Keratinocyte (primary cell): ENCODE measurements around the gene VCY1B. TPM values are rescaled to one million over a fixed set of nuclear protein-coding genes. Genes with fewer than 3 reads are reported as not detected.
"Not testable (repeated sequence)": the region's sequence is repeated elsewhere in the genome, so short reads cannot be mapped to it uniquely, and the experiment has no call there.

Experiments used
- DNase-seq: peaks from one replicate; pipeline ENCODE4 v3.0.0-alpha.2; 2011; ENCODE audit warnings: low read depth, missing footprints, low spot score
- FAIRE-seq: peaks from 2 replicates; lab custom pipeline; 2011; peaks lifted over from hg19 to GRCh38; lab: Jason Lieb, UNC
- H2AFZ ChIP-seq: 2 replicates; pipeline ENCODE4 v1.6.0; 2012; ENCODE audit warnings: low read length, control low read depth, inconsistent platforms; ENCODE audit not compliant: control insufficient read depth
- H3K27ac ChIP-seq: 2 replicates; pipeline ENCODE4 v1.5.1; 2011; ENCODE audit warnings: low read length; ENCODE audit not compliant: control insufficient read depth, insufficient read depth
- H3K27me3 ChIP-seq: 3 replicates; pipeline ENCODE4 v1.6.0; 2011; ENCODE audit warnings: low read length; ENCODE audit not compliant: control insufficient read depth, insufficient read depth; ENCODE audit errors: extremely low read depth
- H3K36me3 ChIP-seq, 2 experiments: 2 replicates in 1 of 2; 3 replicates in 1 of 2; pipeline ENCODE4 v1.5.1; 2011; ENCODE audit warnings: low read length in 2 of 2, mild to moderate bottlenecking in 1 of 2; ENCODE audit not compliant: control insufficient read depth in 2 of 2, insufficient read depth in 2 of 2; ENCODE audit errors: extremely low read depth in 1 of 2
- H3K4me1 ChIP-seq: 3 replicates; pipeline ENCODE4 v1.5.1; 2011; ENCODE audit warnings: low read length; ENCODE audit not compliant: control insufficient read depth, insufficient read depth; ENCODE audit errors: extremely low read depth
- H3K4me2 ChIP-seq: 3 replicates; pipeline ENCODE4 v1.6.0; 2011; ENCODE audit warnings: low read depth, low read length; ENCODE audit not compliant: control insufficient read depth, insufficient read depth; ENCODE audit errors: extremely low read depth
- H3K4me3 ChIP-seq, 3 experiments: fragments of 200-600 bp in 1 of 3; sonication (generic) in 1 of 3; 2 replicates in 2 of 3; 3 replicates in 1 of 3; pipeline ENCODE4 v1.5.1; 2011 to 2016; ENCODE audit warnings: low read length in 3 of 3, mild to moderate bottlenecking in 3 of 3, control low read depth in 2 of 3, inconsistent platforms in 1 of 3, low read depth in 1 of 3, mixed read lengths in 1 of 3, mixed run types in 1 of 3, moderate library complexity in 1 of 3; ENCODE audit not compliant: control insufficient read depth in 2 of 3, insufficient read depth in 2 of 3; ENCODE audit errors: extremely low read depth in 1 of 3
- H3K79me2 ChIP-seq: 2 replicates; pipeline ENCODE4 v1.6.0; 2012; ENCODE audit warnings: low read length; ENCODE audit not compliant: control insufficient read depth, insufficient read depth
- H3K9ac ChIP-seq: 3 replicates; pipeline ENCODE4 v1.6.0; 2011; ENCODE audit warnings: low read length; ENCODE audit not compliant: control insufficient read depth, insufficient read depth; ENCODE audit errors: extremely low read depth
- H3K9me1 ChIP-seq: 3 replicates; pipeline ENCODE4 v1.6.0; 2011; ENCODE audit warnings: low read length; ENCODE audit not compliant: control insufficient read depth, insufficient read depth; ENCODE audit errors: extremely low read depth
- H3K9me3 ChIP-seq: 2 replicates; pipeline ENCODE4 v1.5.1; 2012; ENCODE audit warnings: low read depth, low read length; ENCODE audit not compliant: control insufficient read depth
- H4K20me1 ChIP-seq: 3 replicates; pipeline ENCODE4 v1.6.0; 2011; ENCODE audit warnings: low read length; ENCODE audit not compliant: control insufficient read depth, insufficient read depth; ENCODE audit errors: extremely low read depth
- dilution Hi-C: fragments of 300-500 bp; cut with MboI; formaldehyde crosslinking; loops from one replicate; pipeline ENCODE4 v1.7.0; 2020; ENCODE audit warnings: low sequenced_read_pairs; ENCODE audit not compliant: extremely low pct_ligation_motif_present
- polyA minus RNA-seq, 3 experiments: library from RNA; depleted of rRNA, polyadenylated mRNA; stranded (reverse); fragments of >200 nt; gene quantifications; 1 replicate in 1 of 3; 2 replicates in 1 of 3; 3 replicates in 1 of 3; pipeline ENCODE4 v1.2.3, GENCODE V29; 2011
- polyA plus RNA-seq, 5 experiments: library from polyadenylated mRNA; depleted of rRNA in 3 of 5; stranded (reverse) in 3 of 5; stranded (forward) in 1 of 5; unstranded in 1 of 5; fragments of >200 nt; gene quantifications; 1 replicate in 1 of 5; 2 replicates in 3 of 5; 3 replicates in 1 of 5; pipeline versions ENCODE4 v1.2.1 to v1.2.3, GENCODE V29; 2011 to 2012; ENCODE audit warnings: missing spikeins in 2 of 5, low read depth in 1 of 5, low replicate concordance in 1 of 5

VCY1B gene
- polyA plus RNA-seq, result not detected in 3 replicates
- polyA plus RNA-seq (2011; ENCODE audit: low read depth), result not detected
- polyA plus RNA-seq (2011; cell fraction: cytosol; rRNA removed), result not detected in 2 replicates
- not detected in 2 replicates for polyA plus RNA-seq (2011; cell fraction: nucleus; rRNA removed)
- polyA plus RNA-seq (2012; ENCODE audit: low replicate concordance), result not detected in 2 replicates
- not detected in 3 replicates for polyA minus RNA-seq
- polyA minus RNA-seq (2011; cell fraction: cytosol; rRNA and poly(A)+ RNA removed), result not detected
- not detected in 2 replicates for polyA minus RNA-seq (2011; cell fraction: nucleus; rRNA and poly(A)+ RNA removed)

DNA sequence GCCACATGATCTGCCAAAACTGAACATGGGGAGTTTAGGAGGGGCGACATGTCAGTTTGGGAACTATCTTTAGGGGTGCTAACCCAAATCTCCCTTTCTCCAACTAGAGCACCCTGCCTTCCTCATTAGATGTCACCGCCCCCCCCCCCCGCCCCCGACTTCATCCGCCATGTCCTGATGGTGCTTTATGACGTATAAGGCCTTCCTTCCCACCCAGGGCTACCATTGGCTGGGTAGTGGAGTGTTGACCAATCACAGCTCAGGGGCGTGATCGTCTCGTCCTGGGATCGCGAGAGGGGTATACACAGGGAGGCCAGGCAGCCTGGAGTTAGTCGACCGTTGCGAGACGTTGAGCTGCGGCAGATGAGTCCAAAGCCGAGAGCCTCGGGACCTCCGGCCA, at the start of gene VCY1B:
VCY1B (plus strand) TSS at position 301 of the 400 bp plus-strand sequence; CDS start at position 364, 63 bp downstream.
- H3K9me3 ChIP-seq, H3K79me2 ChIP-seq, H2AFZ ChIP-seq, H4K20me1 ChIP-seq, H3K4me1 ChIP-seq, DNase-seq, H3K9ac ChIP-seq, H3K27ac ChIP-seq, FAIRE-seq, H3K36me3 ChIP-seq, H3K4me2 ChIP-seq, dilution Hi-C loops, H3K9me1 ChIP-seq, H3K4me3 ChIP-seq, H3K27me3 ChIP-seq: not testable (repeated sequence)

GRCh38 chrY:14011916-14012315, 44.1 kb upstream of the VCY1B start:
- DNase-seq, H3K27me3 ChIP-seq, H3K9ac ChIP-seq, H3K9me1 ChIP-seq, H3K9me3 ChIP-seq, H3K79me2 ChIP-seq, H3K4me2 ChIP-seq, H2AFZ ChIP-seq, H3K4me3 ChIP-seq, dilution Hi-C loops, H3K4me1 ChIP-seq, H3K27ac ChIP-seq, H3K36me3 ChIP-seq, FAIRE-seq, H4K20me1 ChIP-seq: not testable (repeated sequence)

DNA sequence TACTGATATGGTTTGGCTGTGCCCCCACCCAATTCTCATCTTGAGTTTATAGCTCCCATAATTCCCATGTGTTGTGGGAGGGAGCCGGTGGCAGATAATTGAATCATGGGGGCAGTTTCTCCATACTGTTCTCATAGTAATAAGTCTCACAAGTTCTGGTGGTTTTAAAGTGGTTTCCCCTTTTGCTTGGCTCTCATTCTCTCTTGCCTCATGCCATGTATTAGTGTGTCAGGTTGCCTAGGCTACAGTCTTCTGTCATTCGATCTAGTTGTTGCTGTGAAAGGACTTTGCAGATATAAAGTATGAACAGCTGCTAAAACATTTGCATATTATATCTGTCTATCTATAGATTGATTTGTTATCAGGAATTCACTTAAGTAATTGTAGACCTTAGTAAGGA, 25.6 kb upstream of the VCY1B start:
- H3K79me2 ChIP-seq, DNase-seq, FAIRE-seq, H3K27me3 ChIP-seq, H3K9me3 ChIP-seq, H3K4me1 ChIP-seq, H3K36me3 ChIP-seq, H4K20me1 ChIP-seq, H3K4me3 ChIP-seq, dilution Hi-C loops, H3K9ac ChIP-seq, H3K4me2 ChIP-seq, H3K27ac ChIP-seq, H2AFZ ChIP-seq, H3K9me1 ChIP-seq: not testable (repeated sequence)
